Ectodermal cell (in vitro differentiated cells): Measurements from ENCODE around the gene ATP6V0A1. TPM values are rescaled to one million over a fixed set of nuclear protein-coding genes. Genes with fewer than 3 reads are reported as not detected.
A peak's percentile ranks its signal among the peaks of the same experiment; 100 is the strongest.
"Not testable (repeated sequence)": the region's sequence is repeated elsewhere in the genome, so short reads cannot be mapped to it uniquely, and the experiment has no call there.

Experiments
- H3K27ac ChIP-seq: 2 replicates; pipeline ENCODE4 v1.7.0; 2013; ENCODE audit warnings: mild to moderate bottlenecking, low read depth, low read length; ENCODE audit not compliant: insufficient read depth, poor library complexity, severe bottlenecking
- H3K27me3 ChIP-seq: 2 replicates; pipeline ENCODE4 v1.7.0; 2013; ENCODE audit warnings: mild to moderate bottlenecking, low read length; ENCODE audit not compliant: insufficient read depth, control insufficient read depth, poor library complexity, severe bottlenecking
- H3K36me3 ChIP-seq: one replicate; pipeline ENCODE4 v1.7.0; 2013; ENCODE audit warnings: low read length; ENCODE audit not compliant: control insufficient read depth, insufficient read depth
- H3K4me1 ChIP-seq: one replicate; pipeline ENCODE4 v1.7.0; 2013; ENCODE audit warnings: low read length; ENCODE audit not compliant: control insufficient read depth, insufficient read depth
- H3K4me3 ChIP-seq: 2 replicates; pipeline ENCODE4 v1.7.0; 2013; ENCODE audit warnings: low read depth, low read length, control low read depth; ENCODE audit not compliant: insufficient read depth
- H3K9me3 ChIP-seq: 2 replicates; pipeline ENCODE4 v1.7.0; 2013; ENCODE audit warnings: mild to moderate bottlenecking, low read length, moderate library complexity; ENCODE audit not compliant: control insufficient read depth
- WGBS, 2 experiments: methylation state at CpG; one replicate each; pipeline ENCODE4 v1.1.7; 2013; ENCODE audit warnings: missing lambda C conversion rate in 2 of 2; 5-methylcytosine and 5-hydroxymethylcytosine counted together
- polyA plus RNA-seq, 4 experiments: library from polyadenylated mRNA; stranded (reverse); fragments of 50-300 nt; gene quantifications; one replicate each; pipeline ENCODE4 v1.2.3, GENCODE V29; 2013

ATP6V0A1 gene
- polyA plus RNA-seq (2013, experiment 1 of 4) = 53.8 TPM
- 55.6 TPM for polyA plus RNA-seq (2013, experiment 2 of 4)
- 41.0 TPM for polyA plus RNA-seq (2013, experiment 3 of 4)
- 46.5 TPM for polyA plus RNA-seq (2013, experiment 4 of 4)

DNA sequence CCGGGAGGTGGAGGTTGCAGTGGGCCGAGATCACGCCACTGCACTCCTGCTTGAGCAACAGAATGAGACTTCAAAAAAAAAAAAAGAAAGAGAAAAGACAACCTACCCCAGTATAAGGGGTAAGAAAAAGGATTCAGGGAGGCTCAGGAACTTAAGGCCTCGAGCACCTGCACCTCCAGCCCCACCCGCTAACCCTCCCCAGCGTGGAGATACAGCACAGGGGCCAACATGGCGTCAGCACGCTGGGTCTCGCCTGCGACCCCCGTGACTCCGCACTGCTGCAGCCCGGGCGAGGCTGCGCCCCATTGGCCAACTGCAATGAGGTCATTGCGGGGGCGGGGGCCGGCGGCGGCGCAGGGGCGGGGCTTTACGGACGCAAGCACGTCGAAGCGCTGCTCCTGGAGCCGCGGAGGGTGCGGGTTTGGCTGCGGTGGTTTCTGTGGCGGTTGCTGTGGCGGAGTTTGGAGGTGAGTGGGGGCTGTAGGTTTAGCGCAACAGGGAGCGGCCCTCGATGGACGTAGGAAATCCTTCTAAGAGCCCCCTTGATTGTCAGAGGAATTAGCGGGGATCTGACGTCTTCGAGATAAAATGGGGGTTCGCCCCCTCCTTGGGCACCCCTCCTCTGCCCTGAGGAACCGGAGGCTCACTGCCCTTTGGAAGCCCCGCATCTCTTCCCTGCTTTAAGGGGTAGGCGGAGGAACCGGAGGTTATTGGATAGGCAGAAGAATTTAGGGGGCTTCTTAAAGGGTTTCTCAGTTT lies at the start of gene ATP6V0A1:
ATP6V0A1 (plus strand) TSS at position 382 of the 759 bp plus-strand sequence. CDS start 2,017 bp downstream, outside the sequence.
- Histone ChIP-seq H3K4me3 (peak within 1 kb of the TSS; percentile 57), H3K4me1 (peaks cover 5% of the 10 kb centered on the region), H3K9me3 (no peaks in the 10 kb centered on the region), H3K36me3 (no peaks in the 10 kb centered on the region), H3K27ac (peak within 1 kb of the TSS; percentile 60), H3K27me3 (no peaks in the 10 kb centered on the region)
- 1 to 5% methylated on average over 42 to 45 of the region's 45 CpGs for WGBS, 2 experiments

DNA sequence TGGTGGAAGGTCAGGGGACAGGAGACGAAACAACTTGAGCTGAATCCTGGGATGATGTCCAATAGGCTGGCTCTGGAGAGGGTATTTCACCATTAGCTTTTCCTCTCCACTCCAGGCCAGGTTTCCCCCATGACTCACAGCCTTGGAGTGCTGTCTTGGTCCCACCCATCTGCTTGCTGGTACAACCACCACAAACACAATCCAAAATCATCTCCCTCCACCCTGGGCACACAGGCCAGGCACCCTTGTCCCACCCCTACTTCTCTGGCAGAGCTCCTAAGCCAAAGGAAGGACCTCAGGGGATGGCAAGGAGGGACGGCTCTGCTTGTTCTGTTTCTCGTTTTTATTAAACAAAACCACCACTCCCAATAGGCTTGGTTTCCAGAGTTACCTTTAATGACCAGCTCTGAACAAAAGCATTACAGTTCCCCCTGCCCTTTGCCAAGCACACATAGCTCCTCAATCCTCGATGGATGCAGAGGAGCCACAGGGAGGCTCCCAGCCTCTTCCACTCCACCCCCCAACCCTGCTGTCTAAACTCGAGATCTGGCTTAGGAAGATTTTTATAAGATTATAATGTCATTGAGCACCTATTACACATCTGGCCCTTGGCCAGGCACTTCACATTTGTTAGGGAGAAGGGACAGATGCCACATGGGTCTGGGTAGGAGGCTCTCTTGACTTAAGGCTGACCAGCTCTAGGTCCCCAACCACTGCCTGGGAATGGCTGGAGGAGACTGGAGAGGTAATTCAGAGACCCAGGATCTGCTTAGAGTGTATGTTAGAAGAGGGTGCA lies 49.0 kb upstream of the ATP6V0A1 start:
- WGBS, 2 experiments = 90 to 92% methylated on average over 3 of the region's 5 CpGs

GRCh38 chr17:42410319-42410685 lies 48.4 kb upstream of the ATP6V0A1 start:
- H3K4me3 ChIP-seq = no peak overlapping the region
- no peaks in the 10 kb centered on the region for H3K9me3 ChIP-seq
- no peaks in the 10 kb centered on the region for H3K27me3 ChIP-seq
- H3K27ac ChIP-seq = no peak overlapping the region
- H3K36me3 ChIP-seq = no peaks in the 10 kb centered on the region
- peaks cover 12% of the 10 kb centered on the region for H3K4me1 ChIP-seq
- WGBS, 2 experiments = 92 to 93% methylated on average over 5 of the region's 5 CpGs

More for the DNA sequence above, 49.0 kb upstream of the ATP6V0A1 start:
- Histone ChIP-seq H3K9me3 (no peaks in the 10 kb centered on the region), H3K27ac (no peak overlapping the region), H3K4me1 (peaks cover 8% of the 10 kb centered on the region), H3K27me3 (no peaks in the 10 kb centered on the region), H3K36me3 (no peaks in the 10 kb centered on the region), H3K4me3 (no peak overlapping the region)

DNA sequence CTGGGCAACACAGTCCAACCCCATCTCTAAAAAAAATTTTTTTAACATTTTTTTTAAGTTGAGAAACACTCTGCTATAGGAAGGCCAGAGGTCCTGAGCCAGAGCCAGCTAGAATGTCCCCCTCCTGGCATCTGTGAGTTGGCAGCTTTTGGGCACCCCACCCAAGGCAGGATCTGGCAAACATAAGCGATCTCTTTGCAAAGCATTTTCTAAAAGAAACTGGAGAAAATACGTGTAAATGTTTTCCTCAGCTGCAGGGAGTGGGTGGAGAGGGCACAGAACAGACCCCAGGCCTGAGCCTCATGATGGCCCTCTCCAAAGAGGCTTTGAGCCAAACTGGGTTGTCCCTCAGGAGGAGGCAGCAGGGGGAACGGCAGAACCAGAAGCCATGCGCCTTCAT lies 47.3 kb upstream of the ATP6V0A1 start:
- 89 to 97% methylated on average over 4 of the region's 4 CpGs for WGBS, 2 experiments
- Histone ChIP-seq H3K36me3 (no peaks in the 10 kb centered on the region), H3K27ac (no peak overlapping the region), H3K9me3 (no peaks in the 10 kb centered on the region), H3K4me3 (no peak overlapping the region), H3K27me3 (no peaks in the 10 kb centered on the region), H3K4me1 (peaks cover 12% of the 10 kb centered on the region)

DNA sequence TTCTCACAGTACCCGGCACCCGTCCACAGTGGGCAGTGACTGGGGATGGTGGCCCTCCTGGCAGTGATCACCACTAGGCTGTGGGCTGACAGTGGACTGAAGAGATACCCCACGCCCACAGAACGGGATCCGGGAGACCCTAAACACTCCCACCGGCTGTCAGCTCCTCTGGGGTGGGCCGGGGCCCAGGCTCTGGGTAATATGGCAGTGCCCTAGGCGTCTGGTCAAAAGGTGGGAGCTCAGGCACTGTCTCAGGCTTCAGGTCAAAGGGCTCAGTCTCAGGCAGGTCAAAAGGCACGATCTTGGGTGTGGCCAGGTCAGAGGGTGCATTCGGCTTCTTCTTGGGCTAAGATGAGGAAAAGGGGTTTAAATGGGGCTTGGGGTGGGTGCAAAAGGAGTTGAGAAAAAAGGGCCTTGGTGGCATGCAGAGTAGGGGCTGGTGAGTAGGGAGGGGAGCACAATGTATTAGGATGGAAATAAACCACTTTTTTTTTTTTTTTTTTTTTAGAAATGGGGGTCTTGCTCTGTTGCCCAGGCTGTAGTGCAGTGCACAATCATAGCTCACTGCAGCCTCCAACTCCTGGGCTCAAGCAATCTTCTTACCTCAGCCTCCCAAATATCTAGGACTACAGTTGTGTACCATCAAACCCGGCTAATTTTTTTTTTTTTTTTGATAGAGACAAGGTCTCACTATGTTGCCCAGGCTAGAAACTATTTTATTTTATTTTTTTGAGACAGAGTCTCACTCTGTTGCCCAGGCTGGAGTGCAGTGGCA lies 46.6 kb upstream of the ATP6V0A1 start:
- Histone ChIP-seq H3K4me3 (no peak overlapping the region), H3K36me3 (no peaks in the 10 kb centered on the region), H3K4me1 (peaks cover 12% of the 10 kb centered on the region), H3K9me3 (no peaks in the 10 kb centered on the region), H3K27me3 (no peaks in the 10 kb centered on the region), H3K27ac (no peak overlapping the region)
- 97% methylated on average over 10 to 11 of the region's 11 CpGs for WGBS, 2 experiments

GRCh38 chr17:42413464-42414040 lies 45.1 kb upstream of the ATP6V0A1 start:
- Histone ChIP-seq H3K27me3 (no peaks in the 10 kb centered on the region), H3K27ac (no peak overlapping the region), H3K4me3 (no peak overlapping the region), H3K9me3 (no peaks in the 10 kb centered on the region), H3K4me1 (peaks cover 4% of the 10 kb centered on the region), H3K36me3 (no peaks in the 10 kb centered on the region)
- WGBS, 2 experiments = 90 to 91% methylated on average over 3 of the region's 3 CpGs

GRCh38 chr17:42414704-42415409 lies 43.8 kb upstream of the ATP6V0A1 start:
- Histone ChIP-seq H3K4me3 (no peak overlapping the region), H3K27ac (no peak overlapping the region), H3K27me3 (no peaks in the 10 kb centered on the region), H3K4me1 (peaks cover 4% of the 10 kb centered on the region), H3K9me3 (no peaks in the 10 kb centered on the region), H3K36me3 (no peaks in the 10 kb centered on the region)
- WGBS, 2 experiments = 67 to 70% methylated on average over 7 of the region's 7 CpGs

DNA sequence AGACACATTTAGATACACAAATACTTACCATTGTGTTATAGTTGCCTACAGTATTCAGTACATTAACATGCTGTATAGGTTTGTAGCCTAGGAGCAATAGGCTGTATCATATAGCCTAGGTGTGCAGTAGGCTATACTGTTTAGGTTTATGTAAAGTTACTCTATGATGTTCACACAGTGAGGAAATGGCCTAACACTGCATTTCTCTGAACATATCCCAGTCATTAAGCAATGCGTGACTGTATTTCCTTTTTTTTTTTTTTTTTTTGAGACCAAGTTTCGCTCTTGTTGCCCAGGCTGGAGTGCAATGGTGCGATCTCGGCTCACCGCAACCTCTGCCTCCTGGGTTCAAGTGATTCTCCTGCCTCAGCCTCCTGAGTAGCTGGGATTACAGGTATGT lies 40.7 kb upstream of the ATP6V0A1 start:
- H3K4me3 ChIP-seq, H3K27ac ChIP-seq, H3K9me3 ChIP-seq, H3K4me1 ChIP-seq, H3K36me3 ChIP-seq: not testable (repeated sequence)
- 96% methylated on average over 3 to 5 of the region's 5 CpGs for WGBS, 2 experiments
- H3K27me3 ChIP-seq = peaks cover 31% of the 10 kb centered on the region

DNA sequence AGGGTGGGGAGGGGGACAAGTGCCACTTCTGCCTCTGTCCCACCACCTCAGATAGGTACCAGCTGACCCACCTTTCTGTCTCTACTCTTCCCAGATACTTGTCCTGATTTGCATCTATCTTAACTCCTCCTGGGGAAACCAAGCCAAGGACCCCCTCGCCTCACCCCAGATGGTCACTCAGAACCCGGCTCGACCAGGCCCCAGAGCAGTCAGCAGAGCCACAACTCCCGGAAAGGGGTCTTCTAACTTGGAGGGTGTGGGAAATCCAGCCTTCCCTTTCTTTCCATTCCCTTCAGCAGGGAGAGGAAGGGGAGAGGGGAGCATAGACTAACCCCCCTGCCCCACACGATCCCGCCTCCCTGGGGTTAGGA lies 37.6 kb upstream of the ATP6V0A1 start:
- H3K36me3 ChIP-seq = no peaks in the 10 kb centered on the region
- 35 to 46% methylated on average over 6 of the region's 6 CpGs for WGBS, 2 experiments
- no peaks in the 10 kb centered on the region for H3K9me3 ChIP-seq
- peak overlapping the region; percentile 59 for H3K4me3 ChIP-seq
- peaks cover 6% of the 10 kb centered on the region for H3K4me1 ChIP-seq
- H3K27ac ChIP-seq = no peak overlapping the region
- H3K27me3 ChIP-seq = peaks cover 40% of the 10 kb centered on the region
